ENCODE data around the gene ENTREP3. TPM values are rescaled to one million over a fixed set of nuclear protein-coding genes. Genes with fewer than 3 reads are reported as not detected.

ENTREP3 gene
- total and polyA plus RNA-seq, 2 donors (not counting 3 experiments of a cell fraction or from before 2014, with no cell fraction given) = 27.4 to 62.7 TPM

DNA sequence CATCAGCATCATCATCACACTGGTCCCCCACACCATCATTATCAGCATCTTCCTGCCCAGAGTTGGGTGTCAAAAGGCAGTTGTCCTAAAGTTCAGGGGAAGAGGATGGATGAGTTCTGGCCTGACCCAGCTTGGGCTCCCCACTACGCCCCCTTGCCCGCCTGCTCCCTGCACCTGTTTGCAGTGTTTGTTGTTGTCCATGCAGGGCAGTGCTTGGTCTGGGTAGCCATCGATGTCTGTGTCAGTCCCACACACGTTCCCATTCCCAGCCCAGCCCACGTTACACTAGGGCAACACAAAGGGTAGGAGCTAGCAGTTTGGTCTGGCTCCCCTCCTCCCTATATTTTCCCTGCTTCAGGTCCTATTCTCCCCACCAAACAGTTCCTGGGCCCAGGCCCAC is 54.4 kb downstream of the ENTREP3 start:
- no peak for TF ChIP-seq JUN (IDR thresholded peaks at IDR 0.05; ENCODE audit: borderline replicate concordance, insufficient read depth, insufficient read length, low read depth)
- TF ChIP-seq EZH2 (IDR thresholded peaks at IDR 0.05; ENCODE audit: borderline replicate concordance, low read depth, low read length, severe bottlenecking) = no peak
- TF ChIP-seq MYC (IDR thresholded peaks at IDR 0.05; ENCODE audit: low read depth, low read length) = no peak
- TF ChIP-seq, protein P1, sequence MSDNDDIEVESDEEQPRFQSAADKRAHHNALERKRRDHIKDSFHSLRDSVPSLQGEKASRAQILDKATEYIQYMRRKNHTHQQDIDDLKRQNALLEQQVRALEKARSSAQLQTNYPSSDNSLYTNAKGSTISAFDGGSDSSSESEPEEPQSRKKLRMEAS (IDR thresholded peaks at IDR 0.05; ENCODE audit: insufficient read depth, insufficient read length) = no peak
- TF ChIP-seq FOS (IDR thresholded peaks at IDR 0.05; ENCODE audit: borderline replicate concordance, insufficient read depth, low read length) = no peak
- TF ChIP-seq POLR2A (IDR thresholded peaks at IDR 0.05; ENCODE audit: low read depth, low read length) = no peak
- TF ChIP-seq POLR2AphosphoS5 (IDR thresholded peaks at IDR 0.05; ENCODE audit: insufficient read depth, low read depth, low read length) = no peak
- no peak for TF ChIP-seq GATA2 (IDR thresholded peaks at IDR 0.05; ENCODE audit: insufficient read depth, insufficient read length, low read depth, low read length)
- TF ChIP-seq, protein P2, sequence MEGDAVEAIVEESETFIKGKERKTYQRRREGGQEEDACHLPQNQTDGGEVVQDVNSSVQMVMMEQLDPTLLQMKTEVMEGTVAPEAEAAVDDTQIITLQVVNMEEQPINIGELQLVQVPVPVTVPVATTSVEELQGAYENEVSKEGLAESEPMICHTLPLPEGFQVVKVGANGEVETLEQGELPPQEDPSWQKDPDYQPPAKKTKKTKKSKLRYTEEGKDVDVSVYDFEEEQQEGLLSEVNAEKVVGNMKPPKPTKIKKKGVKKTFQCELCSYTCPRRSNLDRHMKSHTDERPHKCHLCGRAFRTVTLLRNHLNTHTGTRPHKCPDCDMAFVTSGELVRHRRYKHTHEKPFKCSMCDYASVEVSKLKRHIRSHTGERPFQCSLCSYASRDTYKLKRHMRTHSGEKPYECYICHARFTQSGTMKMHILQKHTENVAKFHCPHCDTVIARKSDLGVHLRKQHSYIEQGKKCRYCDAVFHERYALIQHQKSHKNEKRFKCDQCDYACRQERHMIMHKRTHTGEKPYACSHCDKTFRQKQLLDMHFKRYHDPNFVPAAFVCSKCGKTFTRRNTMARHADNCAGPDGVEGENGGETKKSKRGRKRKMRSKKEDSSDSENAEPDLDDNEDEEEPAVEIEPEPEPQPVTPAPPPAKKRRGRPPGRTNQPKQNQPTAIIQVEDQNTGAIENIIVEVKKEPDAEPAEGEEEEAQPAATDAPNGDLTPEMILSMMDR (IDR thresholded peaks at IDR 0.05; ENCODE audit: extremely low read depth in 1 of 2, insufficient read depth in 1 of 2, low read depth in 1 of 2, low read length in 2 of 2) = no peak
- ChIA-PET POLR2A (no interaction called here), CTCF (interaction anchor here (1.6 kb wide), 1 partner anchor 24 kb away, joined by 4 read pairs; no protein-coding TSS in a partner anchor)
- Histone ChIP-seq H3K79me2 (ENCODE audit: control insufficient read depth, insufficient read depth, low read length) (no peaks in the 10 kb centered on the region), H3K9ac (replicated peaks; ENCODE audit: extremely low read depth, insufficient read depth, low read length) (no peak overlapping the region), H2AFZ (ENCODE audit: low read depth, low read length) (no peak overlapping the region), H3K9me3 (replicated peaks; ENCODE audit: control insufficient read depth, insufficient read depth, low read length) (no peaks in the 10 kb centered on the region), H3K27ac (ENCODE audit: insufficient read depth, low read depth, low read length) (no peak overlapping the region), H3K4me1 (ENCODE audit: control insufficient read depth, extremely low read depth, insufficient read depth, low read length) (peaks cover under 1% of the 10 kb centered on the region), H3K36me3 (ENCODE audit: control insufficient read depth in 2 of 2, extremely low read depth in 1 of 2, insufficient read depth in 2 of 2, low read length in 2 of 2) (peaks cover 0 to 3% of the 10 kb centered on the region in 2 experiments), H3K4me3 (replicated peaks in 1 of 3; ENCODE audit: insufficient read depth in 1 of 3, low read depth in 1 of 3, low read length in 3 of 3) (no peak overlapping the region), H3K9me1 (replicated peaks; ENCODE audit: control insufficient read depth, extremely low read depth, insufficient read depth, low read length) (no peaks in the 10 kb centered on the region), H3K27me3 (ENCODE audit: control insufficient read depth in 2 of 2, insufficient read depth in 2 of 2, low read length in 2 of 2) (no peaks in the 10 kb centered on the region), H4K20me1 (replicated peaks; ENCODE audit: control insufficient read depth, extremely low read depth, insufficient read depth, low read length) (no peaks in the 10 kb centered on the region), H3K4me2 (ENCODE audit: insufficient read depth, low read length) (no peak overlapping the region)
- intact Hi-C loops (cut with micrococcal nuclease) = no loop called here
- FAIRE-seq (no peak), DNase-seq (ENCODE audit: low read depth, low spot score) (no peak)
- dilution Hi-C loops (cut with MboI; ENCODE audit: extremely low pct_ligation_motif_present, low sequenced_read_pairs) = no loop called here
- no TSS peak for BruUV-seq (replicated peaks)

Measured in endothelial cell of umbilical vein (primary cell).